ENCODE measurements around the gene ACO2. TPM values are rescaled to one million over a fixed set of nuclear protein-coding genes. Genes with fewer than 3 reads are reported as not detected.

The ACO2 gene
- total RNA-seq, 4 donors from 2014 or later: 115 to 227 (median 132) TPM

DNA sequence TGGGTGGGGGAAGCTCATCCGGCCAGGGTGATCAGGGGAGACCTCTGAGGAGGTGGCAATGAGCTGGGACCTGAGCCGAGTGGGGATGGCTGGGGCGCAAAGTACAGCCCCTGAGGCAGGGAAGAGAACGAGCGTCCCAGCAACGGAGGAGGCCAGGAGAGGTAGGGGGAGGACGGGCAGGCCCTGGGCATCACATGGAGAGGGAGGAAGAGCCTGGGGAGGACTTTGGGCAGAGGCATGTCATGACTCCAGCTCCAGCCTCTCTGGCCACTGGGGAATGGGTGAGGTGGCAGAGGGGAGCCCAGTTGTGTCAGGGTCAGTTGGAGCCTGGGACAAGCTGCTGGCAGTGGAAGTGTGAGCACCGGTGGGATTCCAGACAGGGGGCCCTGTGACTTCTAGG lies 109.2 kb downstream of the ACO2 start:
- no peak for ATAC-seq
- Histone ChIP-seq H3K9me3 (no peaks in the 10 kb centered on the region), H3K27ac (no peak overlapping the region), H3K27me3 (no peaks in the 10 kb centered on the region), H3K4me3 (no peak overlapping the region), H3K36me3 (peaks cover 0 to 72% of the 10 kb centered on the region in 2 donors), H3K4me1 (peaks cover 0 to 19% (median 5%) of the 10 kb centered on the region in 3 donors)
- TF ChIP-seq EP300 (IDR thresholded peaks at IDR 0.05) (no peak), POLR2A (IDR thresholded peaks at IDR 0.05) (no peak), POLR2AphosphoS5 (IDR thresholded peaks at IDR 0.05) (no peak)
- TF ChIP-seq, protein P1, sequence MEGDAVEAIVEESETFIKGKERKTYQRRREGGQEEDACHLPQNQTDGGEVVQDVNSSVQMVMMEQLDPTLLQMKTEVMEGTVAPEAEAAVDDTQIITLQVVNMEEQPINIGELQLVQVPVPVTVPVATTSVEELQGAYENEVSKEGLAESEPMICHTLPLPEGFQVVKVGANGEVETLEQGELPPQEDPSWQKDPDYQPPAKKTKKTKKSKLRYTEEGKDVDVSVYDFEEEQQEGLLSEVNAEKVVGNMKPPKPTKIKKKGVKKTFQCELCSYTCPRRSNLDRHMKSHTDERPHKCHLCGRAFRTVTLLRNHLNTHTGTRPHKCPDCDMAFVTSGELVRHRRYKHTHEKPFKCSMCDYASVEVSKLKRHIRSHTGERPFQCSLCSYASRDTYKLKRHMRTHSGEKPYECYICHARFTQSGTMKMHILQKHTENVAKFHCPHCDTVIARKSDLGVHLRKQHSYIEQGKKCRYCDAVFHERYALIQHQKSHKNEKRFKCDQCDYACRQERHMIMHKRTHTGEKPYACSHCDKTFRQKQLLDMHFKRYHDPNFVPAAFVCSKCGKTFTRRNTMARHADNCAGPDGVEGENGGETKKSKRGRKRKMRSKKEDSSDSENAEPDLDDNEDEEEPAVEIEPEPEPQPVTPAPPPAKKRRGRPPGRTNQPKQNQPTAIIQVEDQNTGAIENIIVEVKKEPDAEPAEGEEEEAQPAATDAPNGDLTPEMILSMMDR (IDR thresholded peaks at IDR 0.05): no peak
- 86 to 100% methylated on average over 1 to 7 of the region's 8 CpGs for WGBS, 2 donors (ENCODE audit: low coverage in 1 of 2)

Other genes with a start within 250 kb of the ACO2 start
- 10 to 100 TPM in 1 of 4 donors, 1 to 10 TPM in 3; 5.9 to 12.6 (median 7.4) TPM for gene CHADL, start 228.2 kb upstream of the ACO2 start, total RNA-seq
- 10 to 100 TPM; 47.9 to 91.5 (median 59.1) TPM for gene RANGAP1, start 182.9 kb upstream of the ACO2 start, total RNA-seq
- 10 to 100 TPM; 39.0 to 65.2 (median 39.5) TPM for gene ZC3H7B, start 167.6 kb upstream of the ACO2 start, total RNA-seq
- gene TEF, start 87.2 kb upstream of the ACO2 start, total RNA-seq: 10 to 100 TPM; 26.1 to 50.7 (median 37.0) TPM
- gene TOB2, start 22.3 kb upstream of the ACO2 start, total RNA-seq: 100 to 1,000 TPM in 1 of 4 donors, 10 to 100 TPM in 3; 59.3 to 163 (median 84.1) TPM
- 10 to 100 TPM; 26.7 to 44.5 (median 39.2) TPM for gene PHF5A, start 425 bp upstream of the ACO2 start, total RNA-seq
- gene POLR3H, start 75.4 kb downstream of the ACO2 start, total RNA-seq: 10 to 100 TPM; 17.7 to 27.0 (median 23.4) TPM
- 10 to 100 TPM in 1 of 4 donors, 1 to 10 TPM in 3; 3.0 to 22.2 (median 5.8) TPM for gene CSDC2, start 91.9 kb downstream of the ACO2 start, total RNA-seq
- gene PMM1, start 120.7 kb downstream of the ACO2 start, total RNA-seq: 10 to 100 TPM; 32.7 to 42.5 (median 37.1) TPM
- 10 to 100 TPM; 18.2 to 77.7 (median 21.4) TPM for gene DESI1, start 151.9 kb downstream of the ACO2 start, total RNA-seq
- 100 to 1,000 TPM; 236 to 277 (median 258) TPM for gene XRCC6, start 152.2 kb downstream of the ACO2 start, total RNA-seq
- gene SNU13, start 219.8 kb downstream of the ACO2 start, total RNA-seq: 100 to 1,000 TPM in 3 of 4 donors, 10 to 100 TPM in 1; 78.6 to 131 (median 111) TPM
- gene MEI1, start 230.4 kb downstream of the ACO2 start, total RNA-seq: under 1 TPM in 3 of 4 donors, not detected in 1; 0.07 to 0.81 (median 0.50) TPM